GM12801 (cell line): Measurements from ENCODE around the gene LRAT.

Source experiments
- CTCF ChIP-seq: IDR thresholded peaks from one replicate; pipeline ENCODE4 v1.5.1; 2011; ENCODE audit warnings: control low read depth; ENCODE audit not compliant: insufficient read length; ENCODE audit errors: extremely low read depth

Gene LRAT

GRCh38 chr4:154720618-154721267 is 23.1 kb upstream of the LRAT start:
- no peak for TF ChIP-seq CTCF

GRCh38 chr4:154722262-154722661 is 21.5 kb upstream of the LRAT start:
- TF ChIP-seq CTCF = no peak

GRCh38 chr4:154727540-154727939 is 16.3 kb upstream of the LRAT start:
- no peak for TF ChIP-seq CTCF

- no peak for TF ChIP-seq CTCF
Measured at GRCh38 chr4:154731756-154732155, 12.0 kb upstream of the LRAT start.

GRCh38 chr4:154732669-154733068 is 11.1 kb upstream of the LRAT start:
- TF ChIP-seq CTCF = no peak

GRCh38 chr4:154736770-154737169 is 7.0 kb upstream of the LRAT start:
- no peak for TF ChIP-seq CTCF

- no peak for TF ChIP-seq CTCF
Measured at GRCh38 chr4:154738426-154738825, 5.4 kb upstream of the LRAT start.

GRCh38 chr4:154739111-154739510 is 4.7 kb upstream of the LRAT start:
- TF ChIP-seq CTCF = no peak
